Sciatic nerve (tissue), 2 donors: ENCODE measurements around the gene LILRB5. TPM values are rescaled to one million over a fixed set of nuclear protein-coding genes. Genes with fewer than 3 reads are reported as not detected.
"Not testable (repeated sequence)": the region's sequence is repeated elsewhere in the genome, so short reads cannot be mapped to it uniquely, and the experiment has no call there.

Experiments
- ATAC-seq: fragments of 200-7000 bp; cut with Tn5 transposase; one replicate; pipeline ENCODE4 v1.9.1; 2020; ENCODE audit warnings: mild to moderate bottlenecking, moderate library complexity
- DNase-seq: peaks from one replicate; pipeline ENCODE4 v3.0.0-alpha.2; 2020; ENCODE audit warnings: low spot score
- intact Hi-C: fragments of 100-400 bp; cut with DNase I; formaldehyde crosslinking; loops from one replicate; pipeline ENCODE4 v1.14.2; 2022
- total RNA-seq: library from RNA; stranded (reverse); fragmentation: NEBNext Ultra II Directional; extraction: Animal tissue kit (Norgen Biotek cat#: 25700); gene quantifications from one replicate; pipeline ENCODE4 v1.2.1, GENCODE V29; 2021
- donor health status: DM: no; HTN: no; CAD: no.
- donor health status: DM: no; HTN: no; CAD: no.

Gene LILRB5
- total RNA-seq, 1 donor from 2014 or later = 24.1 TPM

DNA sequence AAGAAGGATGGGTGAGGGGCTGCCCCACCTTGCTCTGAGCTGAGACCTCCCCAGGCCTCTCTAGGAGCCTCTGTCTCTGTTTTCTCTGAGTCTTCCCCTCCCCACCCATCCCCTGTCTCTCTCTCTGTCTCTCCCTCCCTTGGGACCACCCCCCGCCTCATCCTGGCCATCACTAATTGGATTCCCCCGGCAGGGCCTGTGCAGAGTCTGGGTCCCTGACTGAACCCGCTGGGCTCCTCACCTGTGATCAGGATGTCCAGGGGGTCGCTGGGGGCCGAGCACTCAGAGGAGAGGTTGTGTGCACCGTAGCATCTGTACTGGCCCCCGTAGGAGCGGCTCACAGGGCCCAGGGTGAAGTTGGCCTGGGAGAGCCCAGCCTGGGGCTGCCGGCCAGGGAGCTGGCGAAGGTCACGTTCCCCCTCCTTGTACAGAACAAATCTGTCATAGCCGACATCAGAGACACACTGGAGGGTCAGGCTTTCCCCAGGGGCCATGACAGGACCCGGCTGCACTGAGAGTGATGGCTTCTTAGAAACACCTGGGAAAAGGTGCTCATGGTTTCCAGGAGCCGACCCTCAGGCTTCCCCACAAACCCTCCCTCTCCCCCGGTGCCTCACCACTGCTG is 21.6 kb upstream of the LILRB5 start:
- DNase-seq, ATAC-seq, intact Hi-C loops: not testable (repeated sequence)

DNA sequence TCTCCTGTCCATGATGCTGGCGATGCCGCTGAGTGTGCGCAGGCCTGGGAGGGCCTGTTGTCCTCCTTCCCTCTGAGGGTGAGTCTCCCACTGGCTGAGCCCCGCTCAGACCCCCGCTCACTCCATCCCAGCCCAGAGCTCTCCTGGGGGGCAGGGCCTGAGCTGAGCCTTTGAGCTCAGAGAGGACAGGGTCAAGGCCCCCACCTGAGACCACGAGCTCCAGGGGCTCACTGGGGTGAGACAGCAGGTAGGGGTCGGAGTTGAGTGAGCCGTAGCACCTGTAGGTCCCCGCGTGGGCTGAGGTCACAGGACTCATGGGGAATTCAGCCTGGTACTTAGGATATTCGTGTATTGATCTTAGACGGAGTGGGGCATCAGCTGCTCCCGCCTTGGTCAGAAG is 21.0 kb upstream of the LILRB5 start:
- ATAC-seq = not testable (repeated sequence)

DNA sequence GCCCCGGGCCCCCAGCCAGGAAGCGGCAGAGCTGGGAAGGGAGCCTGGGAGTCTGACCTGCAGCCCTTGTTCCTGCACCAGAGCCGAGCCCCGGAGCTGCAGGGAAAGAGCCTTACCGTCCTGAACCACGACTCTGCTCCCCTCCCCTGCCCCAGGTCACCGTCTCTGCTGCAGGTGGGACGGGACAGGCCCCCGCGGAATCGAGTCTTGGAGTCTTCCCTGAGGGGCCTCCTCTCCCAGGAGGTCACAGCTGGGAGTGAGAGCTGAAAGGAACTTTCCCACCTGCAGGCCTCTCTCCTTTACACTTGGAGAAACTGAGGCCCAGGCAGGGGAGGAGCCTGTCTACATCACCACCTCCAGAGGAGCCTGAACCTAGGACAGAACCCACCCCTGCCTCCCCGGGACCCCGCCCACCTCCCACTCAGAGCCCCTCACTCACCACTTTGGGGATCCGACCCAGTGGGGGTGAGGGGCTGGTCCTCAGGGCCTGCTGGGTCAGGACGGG is 20.1 kb upstream of the LILRB5 start:
- ATAC-seq, intact Hi-C loops: not testable (repeated sequence)
- DNase-seq = peak; percentile 21

More for the DNA sequence above, 21.0 kb upstream of the LILRB5 start:
- DNase-seq, intact Hi-C loops: not testable (repeated sequence)

DNA sequence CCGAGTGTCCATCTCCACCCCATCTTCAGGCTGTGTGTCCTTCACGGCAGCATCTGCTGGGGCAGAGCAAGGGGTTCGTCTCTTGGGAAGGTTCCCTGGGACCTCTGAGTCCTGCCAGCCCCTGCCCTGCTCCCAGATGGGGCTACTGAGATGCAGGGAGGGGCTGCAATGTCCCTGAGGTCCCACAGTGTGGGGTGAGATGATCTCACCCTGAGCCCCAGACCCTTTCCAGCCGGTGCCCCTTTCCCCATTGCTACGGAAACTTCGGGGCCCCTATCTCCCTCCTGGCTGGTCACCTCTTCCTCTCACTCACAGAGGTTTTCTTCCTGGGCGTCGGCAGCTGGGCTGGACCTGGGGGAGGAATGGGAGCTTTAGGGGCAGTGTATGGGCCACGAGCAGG is 18.9 kb upstream of the LILRB5 start:
- intact Hi-C loops = no loop called here
- no peak for DNase-seq
- ATAC-seq = no peak

- intact Hi-C loops, ATAC-seq, DNase-seq: not testable (repeated sequence)
Observed at GRCh38 chr19:54274516-54274915, 17.4 kb upstream of the LILRB5 start.

DNA sequence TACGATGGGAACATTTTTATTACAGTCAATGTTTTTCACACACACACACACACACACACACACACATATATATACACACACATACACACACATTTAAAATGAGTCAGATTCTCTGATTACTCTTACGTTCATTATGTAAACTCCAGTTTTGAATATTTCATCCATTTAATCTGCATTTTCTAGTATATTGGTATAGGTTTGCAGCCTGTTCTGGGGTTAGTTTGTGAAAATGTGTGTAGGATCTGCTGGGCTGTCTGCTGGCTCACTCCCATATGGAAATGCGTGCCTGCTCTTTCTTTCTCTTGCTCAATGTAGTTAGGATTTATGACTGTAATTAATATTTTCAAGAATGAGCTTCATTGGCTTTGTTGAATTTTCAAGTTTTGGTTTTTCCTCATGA is 16.7 kb upstream of the LILRB5 start:
- no peak for ATAC-seq
- intact Hi-C loops = no loop called here
- DNase-seq = no peak

DNA sequence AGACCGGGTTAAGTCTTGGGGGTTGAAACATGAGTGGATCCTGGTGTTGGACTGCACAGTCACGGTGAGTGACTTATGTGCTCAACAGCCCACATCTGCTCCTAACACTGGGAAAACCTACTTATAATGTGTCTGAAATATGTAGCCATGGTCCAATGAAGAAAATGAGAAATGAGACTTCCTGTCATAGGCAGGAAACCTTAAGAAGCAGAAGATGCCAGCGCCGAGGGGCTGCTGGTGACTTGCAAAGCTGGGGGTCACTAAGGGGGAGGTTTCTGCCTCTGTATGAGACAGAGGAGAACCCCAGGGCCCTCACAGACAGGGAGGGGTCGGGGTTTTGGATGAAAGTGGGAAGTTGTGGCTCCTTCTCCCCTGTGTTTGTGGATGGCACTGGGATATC is 15.1 kb upstream of the LILRB5 start:
- DNase-seq, intact Hi-C loops, ATAC-seq: not testable (repeated sequence)

- ATAC-seq = peak; percentile 34
- DNase-seq, intact Hi-C loops: not testable (repeated sequence)
Observed at GRCh38 chr19:54271587-54271986, 14.5 kb upstream of the LILRB5 start.

- ATAC-seq (peak; percentile 76), DNase-seq (no peak)
- intact Hi-C loops = no loop called here
Observed at GRCh38 chr19:54271106-54271505, 14.0 kb upstream of the LILRB5 start.

GRCh38 chr19:54268936-54269335 is 11.9 kb upstream of the LILRB5 start:
- intact Hi-C loops = no loop called here
- DNase-seq = no peak
- no peak for ATAC-seq

- intact Hi-C loops = no loop called here
- ATAC-seq (no peak), DNase-seq (peak; percentile 86)
Observed at GRCh38 chr19:54266133-54266532, 9.1 kb upstream of the LILRB5 start.

GRCh38 chr19:54262470-54262869 is 5.4 kb upstream of the LILRB5 start:
- intact Hi-C loops = no loop called here
- no peak for ATAC-seq

GRCh38 chr19:54262066-54262465 is 5.0 kb upstream of the LILRB5 start:
- intact Hi-C loops = no loop called here
- DNase-seq (no peak), ATAC-seq (no peak)

More at GRCh38 chr19:54262470-54262869, 5.4 kb upstream of the LILRB5 start:
- no peak for DNase-seq

DNA sequence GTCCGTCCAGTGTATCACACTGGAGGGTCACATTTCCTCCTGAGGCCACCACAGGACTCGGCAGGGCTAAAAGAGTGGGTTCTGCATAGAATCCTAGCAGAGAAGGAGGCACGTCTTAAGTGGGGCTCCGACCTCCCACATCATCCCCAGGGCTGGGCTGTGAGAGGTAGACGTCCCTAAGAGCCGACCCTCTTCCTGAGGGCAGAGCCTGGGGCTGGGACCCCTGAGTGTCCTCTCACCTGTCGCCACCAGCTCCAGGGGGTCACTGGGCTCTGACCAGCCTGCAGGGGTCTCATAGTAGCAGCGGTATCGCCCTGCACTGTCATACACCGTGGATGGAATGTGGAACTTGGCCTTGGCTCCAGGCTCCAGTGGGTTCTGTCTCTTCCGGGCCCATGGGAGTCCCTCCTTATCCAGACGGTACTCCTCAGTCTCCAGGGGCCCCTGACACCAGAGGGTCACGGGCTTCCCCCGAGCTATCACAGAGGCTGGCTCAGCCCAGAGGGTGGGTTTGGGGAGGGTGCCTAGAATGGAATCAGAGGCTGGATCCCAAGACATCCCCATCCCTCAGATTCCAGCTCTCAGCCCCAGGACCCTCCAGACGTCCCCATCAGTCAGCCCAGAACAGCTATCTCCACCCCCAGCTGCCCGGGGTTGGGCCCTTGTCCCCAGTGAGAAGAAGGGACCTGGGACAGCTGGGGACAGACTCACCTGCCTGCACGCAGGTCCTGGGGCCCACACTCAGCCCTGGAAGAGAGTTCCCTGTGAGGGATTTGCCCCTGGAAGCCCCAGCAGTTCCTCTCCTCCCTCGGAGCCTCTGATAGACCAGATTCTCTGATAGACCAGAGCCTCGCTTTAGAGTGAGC is 590 bp downstream of the LILRB5 start:
- ATAC-seq (peak; percentile 13), DNase-seq (no peak)

DNA sequence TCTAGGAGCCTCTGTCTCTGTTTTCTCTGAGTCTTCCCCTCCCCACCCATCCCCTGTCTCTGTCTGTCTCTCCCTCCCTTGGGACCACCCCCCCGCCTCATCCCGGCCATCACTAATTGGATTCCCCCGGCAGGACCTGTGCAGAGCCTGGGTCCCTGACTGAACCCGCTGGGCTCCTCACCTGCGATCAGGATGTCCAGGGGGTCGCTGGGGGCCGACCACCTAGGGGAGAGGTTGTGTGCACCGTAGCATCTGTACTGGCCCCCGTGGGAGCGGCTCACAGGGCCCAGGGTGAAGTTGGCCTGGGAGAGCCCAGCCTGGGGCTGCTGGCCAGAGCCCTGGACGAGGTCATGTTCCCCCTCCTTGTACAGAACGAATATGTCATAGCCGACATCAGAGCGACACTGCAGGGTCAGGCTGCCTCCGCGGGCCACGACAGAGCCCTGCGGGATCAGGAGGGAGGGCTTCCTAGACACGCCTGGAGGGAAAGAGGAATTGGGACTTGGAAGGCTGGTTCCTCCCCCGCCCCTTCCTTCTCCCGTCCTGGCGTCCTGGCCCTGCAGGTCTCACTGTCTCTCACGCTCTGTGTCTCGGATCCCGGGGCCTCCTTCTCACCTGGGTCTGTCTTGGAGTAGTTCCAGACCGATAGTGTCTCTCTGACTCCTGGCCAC is 1.8 kb downstream of the LILRB5 start:
- intact Hi-C loops = no loop called here
- ATAC-seq (no peak), DNase-seq (no peak)

More for the DNA sequence above, 590 bp downstream of the LILRB5 start:
- intact Hi-C loops = no loop called here

- ATAC-seq (no peak), DNase-seq (no peak)
- intact Hi-C loops = no loop called here
Observed at GRCh38 chr19:54254195-54254906, 2.7 kb downstream of the LILRB5 start.

- intact Hi-C loops = no loop called here
- ATAC-seq (no peak), DNase-seq (no peak)
Observed at GRCh38 chr19:54253331-54254194, 3.5 kb downstream of the LILRB5 start.

- intact Hi-C loops = no loop called here
- no peak for ATAC-seq
Observed at GRCh38 chr19:54252845-54253244, 4.2 kb downstream of the LILRB5 start.

More at GRCh38 chr19:54252845-54253244, 4.2 kb downstream of the LILRB5 start:
- DNase-seq = no peak
